ENCODE data around the gene PIP4K2B.

- TF ChIP-seq CTCF (IDR thresholded peaks at IDR 0.05) (no peak), POLR2A (IDR thresholded peaks at IDR 0.05) (no peak)
Measured at GRCh38 chr17:38751808-38752307, 47.5 kb downstream of the PIP4K2B start.

All from esophagus squamous epithelium (tissue), 4 donors.